ENCODE results near the gene STEAP2.
A peak's percentile ranks its signal among the peaks of the same experiment; 100 is the strongest.
"Not testable (repeated sequence)": the region's sequence is repeated elsewhere in the genome, so short reads cannot be mapped to it uniquely, and the experiment has no call there.

Gene STEAP2

GRCh38 chr7:90211391-90212148 is at the start of gene STEAP2:
Gene STEAP2 (plus strand): TSS chr7:90211740. CDS start chr7:90225083, 13,343 bp downstream.
- peak; percentile 58 for DNase-seq (ENCODE audit: low read depth)

- DNase-seq (ENCODE audit: low read depth), result no peak
Measured at GRCh38 chr7:90163534-90163933, 48.0 kb upstream of the STEAP2 start.

- no peak for DNase-seq (ENCODE audit: low read depth)
Measured at GRCh38 chr7:90165724-90166123, 45.8 kb upstream of the STEAP2 start.

- no peak for DNase-seq (ENCODE audit: low read depth)
Measured at GRCh38 chr7:90166153-90166552, 45.4 kb upstream of the STEAP2 start.

- DNase-seq (ENCODE audit: low read depth), result no peak
Measured at GRCh38 chr7:90167361-90167760, 44.2 kb upstream of the STEAP2 start.

- DNase-seq (ENCODE audit: low read depth), result no peak
Measured at GRCh38 chr7:90169891-90170290, 41.6 kb upstream of the STEAP2 start.

GRCh38 chr7:90172121-90172520 is 39.4 kb upstream of the STEAP2 start:
- no peak for DNase-seq (ENCODE audit: low read depth)

GRCh38 chr7:90172624-90173023 is 38.9 kb upstream of the STEAP2 start:
- DNase-seq (ENCODE audit: low read depth), result no peak

- no peak for DNase-seq (ENCODE audit: low read depth)
Measured at GRCh38 chr7:90173127-90173844, 38.3 kb upstream of the STEAP2 start.

- DNase-seq (ENCODE audit: low read depth), result no peak
Measured at GRCh38 chr7:90175667-90176066, 35.9 kb upstream of the STEAP2 start.

- no peak for DNase-seq (ENCODE audit: low read depth)
Measured at GRCh38 chr7:90176195-90176594, 35.3 kb upstream of the STEAP2 start.

- DNase-seq (ENCODE audit: low read depth), result no peak
Measured at GRCh38 chr7:90178166-90178565, 33.4 kb upstream of the STEAP2 start.

GRCh38 chr7:90178679-90179278 is 32.8 kb upstream of the STEAP2 start:
- peak; percentile 64 for DNase-seq (ENCODE audit: low read depth)

- no peak for DNase-seq (ENCODE audit: low read depth)
Measured at GRCh38 chr7:90180011-90180585, 31.4 kb upstream of the STEAP2 start.

- DNase-seq (ENCODE audit: low read depth), result no peak
Measured at GRCh38 chr7:90180649-90181048, 30.9 kb upstream of the STEAP2 start.

- no peak for DNase-seq (ENCODE audit: low read depth)
Measured at GRCh38 chr7:90181485-90181884, 30.1 kb upstream of the STEAP2 start.

GRCh38 chr7:90186290-90186689 is 25.2 kb upstream of the STEAP2 start:
- DNase-seq (ENCODE audit: low read depth), result not testable (repeated sequence)

- DNase-seq (ENCODE audit: low read depth), result no peak
Measured at GRCh38 chr7:90187507-90188050, 24.0 kb upstream of the STEAP2 start.

- DNase-seq (ENCODE audit: low read depth), result no peak
Measured at GRCh38 chr7:90188281-90188680, 23.3 kb upstream of the STEAP2 start.

GRCh38 chr7:90190995-90191394 is 20.5 kb upstream of the STEAP2 start:
- no peak for DNase-seq (ENCODE audit: low read depth)

- DNase-seq (ENCODE audit: low read depth), result no peak
Measured at GRCh38 chr7:90191648-90192047, 19.9 kb upstream of the STEAP2 start.

Measured in HS-27A (cell line).